GM12878 (cell line): ENCODE results near the gene WTAP. TPM values are rescaled to one million over a fixed set of nuclear protein-coding genes. Genes with fewer than 3 reads are reported as not detected.

ENCODE experiments used
- BACH1 ChIP-seq: fragments of 450-650 bp; IDR thresholded peaks from 2 replicates; pipeline ENCODE4 v1.6.1; 2017; ENCODE audit warnings: mild to moderate bottlenecking, borderline replicate concordance
- NR2F1 ChIP-seq: fragments of 450-650 bp; conservative IDR thresholded peaks from 2 replicates; pipeline ENCODE4 v1.6.1; 2017; ENCODE audit warnings: mild to moderate bottlenecking
- RUNX3 ChIP-seq: IDR thresholded peaks from 2 replicates; pipeline ENCODE4 v1.6.1; 2012; ENCODE audit warnings: low read length, inconsistent platforms
- SRF ChIP-seq, 2 experiments: IDR thresholded peaks; 2 replicates each; pipeline ENCODE4 v1.6.1; 2011; ENCODE audit warnings: low read depth in 2 of 2, low read length in 2 of 2, mild to moderate bottlenecking in 1 of 2, moderate library complexity in 1 of 2
- polyA plus RNA-seq, 11 experiments: library from polyadenylated mRNA; depleted of rRNA in 4 of 11; unstranded in 6 of 11; stranded (reverse) in 5 of 11; fragments of >200 nt; fragmentation: Nextera tagmentation in 4 of 11; fragmentation: Illumina TruSeq in 1 of 11; extraction: Ambion mirVana in 4 of 11; extraction: Trizol in 1 of 11; gene quantifications; 1 replicate in 1 of 11; 2 replicates in 10 of 11; pipeline versions ENCODE4 v1.2.1 to v1.2.3, GENCODE V29; 2011 to 2016; ENCODE audit warnings: inconsistent platforms in 2 of 11, missing spikeins in 2 of 11, low read depth in 1 of 11
- total RNA-seq, 4 experiments: library from RNA; depleted of rRNA in 3 of 4; stranded (reverse); fragments of >200 nt in 3 of 4; fragmentation: Illumina TruSeq in 1 of 4; extraction: Trizol in 1 of 4; gene quantifications; 2 replicates each; pipeline versions ENCODE4 v1.2.1 to v1.2.3, GENCODE V29; 2013 to 2021
- TF ChIP-seq, protein P1 (sequence below): fragments of 450-650 bp; conservative IDR thresholded peaks from 2 replicates; pipeline ENCODE4 v1.6.1; 2017; ENCODE audit warnings: mild to moderate bottlenecking, moderate library complexity
- TF ChIP-seq, protein P2 (sequence below): fragments of 450-650 bp; IDR thresholded peaks from 2 replicates; pipeline ENCODE4 v1.6.1; 2017; ENCODE audit warnings: low read depth, mild to moderate bottlenecking, moderate library complexity
- TF ChIP-seq, protein P3 (sequence below): fragments of 450-650 bp; IDR thresholded peaks from 2 replicates; pipeline ENCODE4 v1.6.1; 2017; ENCODE audit warnings: mild to moderate bottlenecking, moderate library complexity

WTAP gene
- total and polyA plus RNA-seq, 10 of the 15 experiments (the other 5 are each of a cell fraction or from before 2014, with no cell fraction given): 38.7 to 132 (median 83.1) TPM

DNA sequence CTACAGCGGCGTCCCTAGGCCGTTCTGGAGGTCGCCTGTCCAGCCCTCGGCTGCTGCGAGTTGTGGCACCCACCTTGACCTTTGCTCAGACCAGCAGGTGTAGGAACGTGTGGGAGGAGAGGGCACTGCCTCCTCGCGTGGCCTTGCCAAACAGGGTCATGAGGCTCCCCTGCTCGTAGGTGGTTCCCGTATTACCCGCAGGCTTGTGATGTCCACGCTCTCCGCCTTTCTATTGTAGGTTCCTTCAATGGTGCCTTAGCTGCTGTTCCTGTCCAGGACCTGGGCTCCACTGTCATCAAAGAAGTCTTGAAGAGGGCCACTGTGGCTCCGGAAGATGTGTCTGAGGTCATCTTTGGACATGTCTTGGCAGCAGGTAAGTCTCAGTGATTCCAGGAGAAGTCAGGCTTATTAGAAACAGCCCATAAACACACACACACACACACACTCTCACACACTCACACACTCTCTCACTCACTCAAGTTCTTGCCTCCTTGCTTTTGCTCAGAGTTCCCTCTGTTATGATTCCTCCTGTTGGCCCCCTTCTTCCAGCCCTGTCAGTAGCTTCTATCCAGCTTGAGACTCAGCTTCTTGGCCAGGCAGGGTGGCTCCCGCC, 35.5 kb downstream of the WTAP start (continued):
- TF ChIP-seq, protein P1, sequence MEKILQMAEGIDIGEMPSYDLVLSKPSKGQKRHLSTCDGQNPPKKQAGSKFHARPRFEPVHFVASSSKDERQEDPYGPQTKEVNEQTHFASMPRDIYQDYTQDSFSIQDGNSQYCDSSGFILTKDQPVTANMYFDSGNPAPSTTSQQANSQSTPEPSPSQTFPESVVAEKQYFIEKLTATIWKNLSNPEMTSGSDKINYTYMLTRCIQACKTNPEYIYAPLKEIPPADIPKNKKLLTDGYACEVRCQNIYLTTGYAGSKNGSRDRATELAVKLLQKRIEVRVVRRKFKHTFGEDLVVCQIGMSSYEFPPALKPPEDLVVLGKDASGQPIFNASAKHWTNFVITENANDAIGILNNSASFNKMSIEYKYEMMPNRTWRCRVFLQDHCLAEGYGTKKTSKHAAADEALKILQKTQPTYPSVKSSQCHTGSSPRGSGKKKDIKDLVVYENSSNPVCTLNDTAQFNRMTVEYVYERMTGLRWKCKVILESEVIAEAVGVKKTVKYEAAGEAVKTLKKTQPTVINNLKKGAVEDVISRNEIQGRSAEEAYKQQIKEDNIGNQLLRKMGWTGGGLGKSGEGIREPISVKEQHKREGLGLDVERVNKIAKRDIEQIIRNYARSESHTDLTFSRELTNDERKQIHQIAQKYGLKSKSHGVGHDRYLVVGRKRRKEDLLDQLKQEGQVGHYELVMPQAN: peak; percentile 84; the same call in 1 of the 2 replicates
- 0 out of 2 replicates have a peak, but pooled peaks have one; percentile 16 for TF ChIP-seq BACH1
- peak; percentile 90 for TF ChIP-seq NR2F1
- TF ChIP-seq RUNX3: peak; percentile 48; the same call in 1 of the 2 replicates
- TF ChIP-seq, protein P2, sequence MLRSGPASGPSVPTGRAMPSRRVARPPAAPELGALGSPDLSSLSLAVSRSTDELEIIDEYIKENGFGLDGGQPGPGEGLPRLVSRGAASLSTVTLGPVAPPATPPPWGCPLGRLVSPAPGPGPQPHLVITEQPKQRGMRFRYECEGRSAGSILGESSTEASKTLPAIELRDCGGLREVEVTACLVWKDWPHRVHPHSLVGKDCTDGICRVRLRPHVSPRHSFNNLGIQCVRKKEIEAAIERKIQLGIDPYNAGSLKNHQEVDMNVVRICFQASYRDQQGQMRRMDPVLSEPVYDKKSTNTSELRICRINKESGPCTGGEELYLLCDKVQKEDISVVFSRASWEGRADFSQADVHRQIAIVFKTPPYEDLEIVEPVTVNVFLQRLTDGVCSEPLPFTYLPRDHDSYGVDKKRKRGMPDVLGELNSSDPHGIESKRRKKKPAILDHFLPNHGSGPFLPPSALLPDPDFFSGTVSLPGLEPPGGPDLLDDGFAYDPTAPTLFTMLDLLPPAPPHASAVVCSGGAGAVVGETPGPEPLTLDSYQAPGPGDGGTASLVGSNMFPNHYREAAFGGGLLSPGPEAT: peak; percentile 10; the same call in 1 of the 2 replicates
- TF ChIP-seq, protein P3, sequence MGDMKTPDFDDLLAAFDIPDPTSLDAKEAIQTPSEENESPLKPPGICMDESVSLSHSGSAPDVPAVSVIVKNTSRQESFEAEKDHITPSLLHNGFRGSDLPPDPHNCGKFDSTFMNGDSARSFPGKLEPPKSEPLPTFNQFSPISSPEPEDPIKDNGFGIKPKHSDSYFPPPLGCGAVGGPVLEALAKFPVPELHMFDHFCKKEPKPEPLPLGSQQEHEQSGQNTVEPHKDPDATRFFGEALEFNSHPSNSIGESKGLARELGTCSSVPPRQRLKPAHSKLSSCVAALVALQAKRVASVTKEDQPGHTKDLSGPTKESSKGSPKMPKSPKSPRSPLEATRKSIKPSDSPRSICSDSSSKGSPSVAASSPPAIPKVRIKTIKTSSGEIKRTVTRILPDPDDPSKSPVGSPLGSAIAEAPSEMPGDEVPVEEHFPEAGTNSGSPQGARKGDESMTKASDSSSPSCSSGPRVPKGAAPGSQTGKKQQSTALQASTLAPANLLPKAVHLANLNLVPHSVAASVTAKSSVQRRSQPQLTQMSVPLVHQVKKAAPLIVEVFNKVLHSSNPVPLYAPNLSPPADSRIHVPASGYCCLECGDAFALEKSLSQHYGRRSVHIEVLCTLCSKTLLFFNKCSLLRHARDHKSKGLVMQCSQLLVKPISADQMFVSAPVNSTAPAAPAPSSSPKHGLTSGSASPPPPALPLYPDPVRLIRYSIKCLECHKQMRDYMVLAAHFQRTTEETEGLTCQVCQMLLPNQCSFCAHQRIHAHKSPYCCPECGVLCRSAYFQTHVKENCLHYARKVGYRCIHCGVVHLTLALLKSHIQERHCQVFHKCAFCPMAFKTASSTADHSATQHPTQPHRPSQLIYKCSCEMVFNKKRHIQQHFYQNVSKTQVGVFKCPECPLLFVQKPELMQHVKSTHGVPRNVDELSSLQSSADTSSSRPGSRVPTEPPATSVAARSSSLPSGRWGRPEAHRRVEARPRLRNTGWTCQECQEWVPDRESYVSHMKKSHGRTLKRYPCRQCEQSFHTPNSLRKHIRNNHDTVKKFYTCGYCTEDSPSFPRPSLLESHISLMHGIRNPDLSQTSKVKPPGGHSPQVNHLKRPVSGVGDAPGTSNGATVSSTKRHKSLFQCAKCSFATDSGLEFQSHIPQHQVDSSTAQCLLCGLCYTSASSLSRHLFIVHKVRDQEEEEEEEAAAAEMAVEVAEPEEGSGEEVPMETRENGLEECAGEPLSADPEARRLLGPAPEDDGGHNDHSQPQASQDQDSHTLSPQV: no peak
- peak in 1 of 2 experiments; percentile 44; a peak in 3 of 4 replicates for TF ChIP-seq SRF (IDR thresholded peaks at IDR 0.05; ENCODE audit: low read depth in 2 of 2, low read length in 2 of 2)
